NCI-H460 (cell line): Measurements from ENCODE around the gene KRTAP2-4. TPM values are rescaled to one million over a fixed set of nuclear protein-coding genes. Genes with fewer than 3 reads are reported as not detected.
"Not testable (repeated sequence)": the region's sequence is repeated elsewhere in the genome, so short reads cannot be mapped to it uniquely, and the experiment has no call there.

Experiments
- DNase-seq: peaks from one replicate; pipeline ENCODE4 v3.0.0-alpha.2; 2016; ENCODE audit warnings: low read depth; ENCODE audit errors: extremely low read depth
- total RNA-seq: library from RNA; depleted of rRNA; stranded (reverse); fragments of >200 nt; shearing (Covaris generic); gene quantifications from 2 replicates; pipeline ENCODE4 v1.2.3, GENCODE V29; 2014

Gene KRTAP2-4
- total RNA-seq, 1 experiment from 2014 or later, result not detected

GRCh38 chr17:41073676-41074075 lies 8.0 kb upstream of the KRTAP2-4 start:
- DNase-seq, result no peak

GRCh38 chr17:41071606-41072360 lies 6.1 kb upstream of the KRTAP2-4 start:
- DNase-seq, result no peak

- no peak for DNase-seq
These were observed 3.4 kb upstream of the KRTAP2-4 start for GRCh38 chr17:41069031-41069430.

- DNase-seq, result no peak
These were observed 1.6 kb upstream of the KRTAP2-4 start for GRCh38 chr17:41067281-41067680.

- DNase-seq, result not testable (repeated sequence)
These were observed 526 bp downstream of the KRTAP2-4 start for GRCh38 chr17:41065016-41065689.

GRCh38 chr17:41064301-41064700 lies 1.4 kb downstream of the KRTAP2-4 start:
- DNase-seq, result no peak

- no peak for DNase-seq
These were observed 2.2 kb downstream of the KRTAP2-4 start for GRCh38 chr17:41063449-41063848.

- no peak for DNase-seq
These were observed 3.7 kb downstream of the KRTAP2-4 start for GRCh38 chr17:41061964-41062363.

- no peak for DNase-seq
These were observed 5.6 kb downstream of the KRTAP2-4 start, which contains the start of gene KRTAP2-3 for GRCh38 chr17:41060052-41060604. Gene KRTAP2-3 (minus strand): TSS chr17:41060114. CDS start chr17:41060050, 64 bp downstream.

- DNase-seq, result not testable (repeated sequence)
These were observed 6.2 kb downstream of the KRTAP2-4 start for GRCh38 chr17:41059276-41060051.

- DNase-seq, result no peak
These were observed 6.9 kb downstream of the KRTAP2-4 start for GRCh38 chr17:41058741-41059140.

- no peak for DNase-seq
These were observed 8.1 kb downstream of the KRTAP2-4 start for GRCh38 chr17:41057547-41057946.

GRCh38 chr17:41055130-41055529 lies 10.5 kb downstream of the KRTAP2-4 start, which contains the start of gene KRTAP2-2:
Gene KRTAP2-2 (minus strand): TSS chr17:41055230. CDS start chr17:41055211, 19 bp downstream.
- not testable (repeated sequence) for DNase-seq

- not testable (repeated sequence) for DNase-seq
These were observed 11.1 kb downstream of the KRTAP2-4 start for GRCh38 chr17:41054556-41054955.

GRCh38 chr17:41054025-41054424 lies 11.7 kb downstream of the KRTAP2-4 start:
- no peak for DNase-seq

- no peak for DNase-seq
These were observed 13.1 kb downstream of the KRTAP2-4 start for GRCh38 chr17:41052566-41052965.

GRCh38 chr17:41049110-41049509 lies 16.6 kb downstream of the KRTAP2-4 start:
- no peak for DNase-seq

GRCh38 chr17:41048441-41048840 lies 17.2 kb downstream of the KRTAP2-4 start:
- DNase-seq, result no peak

- not testable (repeated sequence) for DNase-seq
These were observed 18.8 kb downstream of the KRTAP2-4 start, which contains the start of gene KRTAP2-1 for GRCh38 chr17:41046735-41047465. Gene KRTAP2-1 (minus strand): TSS chr17:41047316. CDS start chr17:41047267, 49 bp downstream.

- no peak for DNase-seq
These were observed 22.7 kb downstream of the KRTAP2-4 start for GRCh38 chr17:41042953-41043352.
